Stimulated activated CD8-positive, alpha-beta memory T cell treated with anti-CD3 and anti-CD28 coated beads, Interleukin-12 subunit alpha, Interleukin-12 subunit beta, amount 100 ng/mL, for 4 hours (primary cell): ENCODE measurements around the gene HTR3D.
"Not testable (repeated sequence)": the region's sequence is repeated elsewhere in the genome, so short reads cannot be mapped to it uniquely, and the experiment has no call there.

Experiments
- DNase-seq: peaks from one replicate; pipeline ENCODE4 v3.0.0-alpha.2; 2020; ENCODE audit warnings: low read depth

The HTR3D gene

GRCh38 chr3:184031187-184031792 lies at the start of gene HTR3D:
Gene HTR3D (plus strand): TSS chr3:184031742. CDS start chr3:184031742, 0 bp downstream.
- DNase-seq = no peak

GRCh38 chr3:183981990-183982644 lies 49.4 kb upstream of the HTR3D start:
- DNase-seq = no peak

DNA sequence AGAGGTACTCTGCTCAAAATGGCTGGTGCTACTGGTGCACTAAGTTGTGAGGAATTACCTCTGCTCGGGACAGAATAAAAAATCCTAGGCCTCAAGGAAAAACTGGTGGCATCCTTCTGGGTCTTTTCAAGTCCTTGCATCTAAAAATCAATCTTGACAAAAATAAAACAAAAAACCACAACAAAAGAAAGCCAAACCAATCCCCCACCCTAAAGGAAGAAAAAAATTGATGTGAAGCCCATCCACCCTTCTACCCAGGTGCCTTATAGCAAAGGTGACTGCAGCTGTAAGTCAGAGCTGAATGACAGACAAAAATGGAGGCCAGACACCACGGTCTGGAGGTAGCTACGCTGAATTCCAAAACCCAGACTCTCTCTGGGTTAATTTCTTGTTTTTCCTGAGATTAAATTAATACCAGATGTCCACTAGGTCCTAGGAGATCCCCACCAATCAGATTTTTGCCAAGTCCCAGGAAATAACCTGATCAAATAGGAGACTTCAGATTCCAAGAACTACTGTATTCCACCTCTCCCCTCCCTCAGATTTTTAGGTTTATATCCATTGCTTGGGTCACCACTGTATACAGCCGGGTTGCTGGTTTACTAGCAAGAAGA lies 47.3 kb upstream of the HTR3D start:
- DNase-seq = no peak

GRCh38 chr3:183984749-183985729 lies 46.5 kb upstream of the HTR3D start:
- no peak for DNase-seq

DNA sequence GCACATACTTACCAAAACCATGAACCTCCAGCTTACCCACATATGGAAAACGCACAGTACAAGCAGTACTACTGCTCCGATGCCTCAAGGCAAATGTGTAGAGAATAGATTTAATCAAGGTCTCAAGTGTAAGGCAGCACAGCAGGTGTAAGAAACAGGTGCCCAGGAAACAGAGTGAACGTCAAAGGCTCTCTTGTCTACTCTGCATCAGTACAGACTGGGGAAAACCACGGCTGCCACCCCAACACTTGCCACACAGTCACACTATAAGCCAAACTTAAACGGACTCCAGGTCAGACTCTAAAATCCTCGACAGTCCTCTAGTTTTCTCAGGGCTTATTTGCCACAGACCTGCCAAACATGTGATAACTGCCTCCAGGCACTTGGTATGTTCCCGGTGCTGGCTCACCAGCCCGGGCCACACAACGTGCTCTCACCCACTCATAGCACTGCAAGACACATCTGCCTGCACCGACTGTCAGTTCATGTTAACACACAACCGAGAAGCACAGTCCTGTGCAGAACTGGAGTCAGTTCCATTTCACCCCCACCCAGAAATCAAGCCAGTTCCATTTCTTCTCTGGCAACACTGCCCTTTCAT lies 44.4 kb upstream of the HTR3D start:
- DNase-seq = no peak

DNA sequence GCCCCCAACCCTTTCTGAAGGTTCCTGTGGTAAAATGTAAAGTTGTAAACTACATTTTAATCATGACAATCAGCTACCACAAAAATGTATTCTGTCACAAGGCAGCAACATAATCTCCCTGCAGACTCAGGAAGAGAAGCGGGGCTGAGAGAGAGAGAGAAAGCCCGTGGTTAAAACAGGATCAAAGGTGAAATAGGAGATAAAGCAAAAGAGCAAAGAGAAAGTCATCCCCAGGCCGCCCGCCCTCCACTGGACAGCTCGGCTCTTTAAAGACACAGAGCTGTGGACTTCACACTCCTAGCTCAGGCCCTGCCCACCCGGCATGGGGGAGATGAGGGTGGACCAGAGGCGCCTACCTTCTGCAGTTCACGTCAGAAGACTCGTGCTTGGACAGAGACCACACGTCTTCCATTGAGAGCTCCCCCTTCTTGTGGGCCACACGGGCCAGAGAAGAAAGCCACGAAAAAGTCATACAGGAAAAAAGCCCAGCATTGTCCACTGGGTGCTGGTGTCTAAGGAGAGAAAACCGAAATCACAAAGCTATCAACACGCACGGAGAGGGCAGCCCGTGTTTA lies 43.2 kb upstream of the HTR3D start:
- no peak for DNase-seq

- no peak for DNase-seq
Measured at GRCh38 chr3:183991403-183991802, 40.1 kb upstream of the HTR3D start.

DNA sequence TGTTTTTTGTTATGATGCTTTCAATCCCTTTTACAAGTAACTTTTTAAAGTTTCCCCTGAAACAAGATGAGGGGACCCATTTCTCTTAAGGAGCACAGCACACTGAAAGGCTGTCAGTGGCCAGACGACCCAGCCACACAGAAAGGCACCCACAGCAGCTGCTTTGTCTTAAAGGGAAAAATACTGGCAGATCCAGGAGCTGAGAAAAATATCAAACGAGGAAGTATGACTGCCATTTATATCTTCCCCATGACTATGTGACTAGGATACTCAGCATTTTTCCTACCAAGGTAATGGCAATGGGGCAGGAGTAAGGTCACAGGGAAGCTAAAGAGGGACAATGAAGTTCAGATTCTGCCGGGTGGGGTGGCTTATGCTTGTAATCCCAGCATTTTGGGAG lies 29.8 kb upstream of the HTR3D start:
- no peak for DNase-seq

GRCh38 chr3:184002469-184002868 lies 29.1 kb upstream of the HTR3D start:
- no peak for DNase-seq

DNA sequence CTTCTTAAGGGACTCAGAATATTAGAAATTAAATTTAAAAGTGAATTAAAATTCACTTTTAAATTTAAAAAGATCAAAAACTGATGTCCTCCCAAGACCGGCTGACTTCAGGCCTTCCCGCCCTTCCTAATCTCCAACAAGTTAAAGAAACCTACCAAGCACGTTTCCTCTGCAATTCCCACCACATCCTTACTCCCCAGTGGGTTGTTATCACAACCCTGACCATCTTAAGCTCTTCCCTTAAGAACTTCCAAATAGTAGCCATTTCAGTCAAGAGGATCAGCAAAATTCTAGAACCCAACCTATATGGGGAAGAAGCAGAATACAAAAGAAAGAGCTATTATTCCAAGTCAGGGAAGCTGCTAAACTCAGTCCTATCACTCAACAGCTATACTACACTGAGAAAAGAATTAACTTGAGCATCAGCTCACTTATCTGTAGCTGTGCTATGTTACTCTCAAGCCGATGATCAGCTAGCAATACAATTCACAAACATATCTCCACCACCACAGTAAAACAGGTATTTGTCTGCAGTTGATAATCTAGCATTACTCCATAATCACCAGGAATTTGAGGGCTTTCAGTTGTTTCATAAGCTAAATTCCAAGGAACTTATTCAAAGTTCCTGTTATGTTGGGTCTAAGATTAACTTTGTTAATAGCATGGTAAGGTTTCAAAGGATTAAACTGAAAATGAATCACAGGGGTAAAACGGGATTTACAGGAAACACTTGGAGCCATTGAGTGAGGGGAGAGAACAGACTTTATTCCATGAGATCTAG lies 28.2 kb upstream of the HTR3D start:
- no peak for DNase-seq

DNA sequence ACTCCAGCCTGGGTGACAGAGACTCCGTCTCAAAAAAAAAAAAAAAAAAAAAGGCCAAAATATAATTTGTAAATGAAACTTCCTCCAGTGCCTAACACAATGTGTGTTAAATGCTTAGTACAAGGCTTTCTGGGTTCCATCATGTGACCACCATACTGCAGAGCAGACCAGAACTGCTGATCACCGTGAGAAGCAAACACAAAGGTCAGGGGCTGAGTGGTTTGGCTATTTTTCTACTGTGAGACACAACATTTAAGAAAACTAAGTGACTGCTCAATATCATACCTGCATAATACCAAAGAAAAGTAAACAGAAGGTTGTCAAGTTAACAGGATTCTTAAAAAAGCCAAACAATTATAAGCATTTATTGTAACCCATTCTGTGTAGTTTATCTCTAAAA lies 27.1 kb upstream of the HTR3D start:
- DNase-seq = no peak

GRCh38 chr3:184005941-184006507 lies 25.5 kb upstream of the HTR3D start:
- DNase-seq = no peak

GRCh38 chr3:184007143-184007813 lies 24.3 kb upstream of the HTR3D start:
- DNase-seq = not testable (repeated sequence)

DNA sequence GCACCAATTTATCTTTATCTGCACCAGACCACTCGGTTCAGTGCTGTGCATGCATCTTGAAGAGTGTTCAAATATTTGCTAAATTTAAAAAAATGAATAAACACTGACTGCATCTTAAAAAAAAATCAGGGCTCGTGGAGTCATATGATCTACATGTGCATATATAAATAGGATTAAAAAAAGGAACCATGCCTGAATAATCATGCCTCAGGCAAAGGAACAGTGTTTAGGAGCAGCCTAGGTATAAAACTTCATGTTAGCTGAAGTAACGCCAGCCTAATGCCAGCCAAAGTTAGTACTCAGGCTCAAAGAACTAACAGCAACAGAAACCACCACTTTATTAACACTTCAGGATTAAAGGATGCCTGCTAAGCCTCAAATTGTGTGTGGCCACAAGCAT lies 23.4 kb upstream of the HTR3D start:
- no peak for DNase-seq

GRCh38 chr3:184011230-184011876 lies 20.2 kb upstream of the HTR3D start:
- no peak for DNase-seq

- DNase-seq = no peak
Measured at GRCh38 chr3:184011937-184012889, 19.3 kb upstream of the HTR3D start.

DNA sequence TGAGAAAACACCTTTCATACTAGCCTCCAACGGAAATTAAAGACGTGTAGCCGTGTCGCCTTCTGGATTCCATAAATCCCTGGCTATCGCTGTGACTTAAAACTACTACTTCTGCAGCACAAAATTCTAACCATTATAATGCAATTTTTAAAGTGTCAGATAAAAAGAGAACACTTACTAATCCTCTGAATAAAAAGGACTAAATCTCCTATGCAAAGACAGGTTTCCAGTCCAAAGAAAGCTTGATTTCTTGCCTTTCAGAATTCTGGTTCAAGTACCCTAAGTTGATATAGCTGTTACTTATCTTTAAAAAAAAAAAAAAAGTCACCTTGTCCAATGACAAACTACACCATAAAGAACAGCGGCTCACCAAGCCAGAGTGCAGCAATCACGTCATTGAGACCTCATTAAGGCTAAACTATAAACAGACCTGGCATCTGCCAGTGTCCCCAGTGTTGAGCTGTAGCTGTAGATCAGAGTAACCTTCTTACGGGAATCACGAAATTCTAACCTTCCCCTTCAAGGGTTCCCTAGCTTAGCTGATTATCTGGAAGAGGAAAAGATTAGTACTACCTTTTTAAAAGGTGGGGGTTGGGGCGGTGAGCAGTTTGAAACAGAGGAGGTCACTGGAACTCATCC lies 16.0 kb upstream of the HTR3D start:
- no peak for DNase-seq

GRCh38 chr3:184016169-184016570 lies 15.4 kb upstream of the HTR3D start:
- no peak for DNase-seq
